GM12878 (cell line): ENCODE data around the gene DOK1. TPM values are rescaled to one million over a fixed set of nuclear protein-coding genes. Genes with fewer than 3 reads are reported as not detected.

Experiments
- ATAC-seq: fragments of 200-7000 bp; cut with Tn5 transposase; 3 replicates; pipeline ENCODE4 v1.9.1; 2020; ENCODE audit warnings: mild to moderate bottlenecking, moderate library complexity
- BruUV-seq: library from RNA; stranded (reverse); fragments of 400-500 nt; replicated peaks from 2 replicates; lab custom pipeline; 2021; lab: Mats Ljungman, UMichigan
- CTCF ChIA-PET: fragments of 300-600 bp; sonication (Branson Sonifier 250); formaldehyde crosslinking; extraction: SDS; loops from one replicate; lab custom pipeline; 2021; ENCODE audit warnings: inconsistent platforms; lab: Yijun Ruan, JAX
- POLR2A ChIA-PET: fragments of 350-600 bp; formaldehyde crosslinking; extraction: SDS; loops from one replicate; lab custom pipeline; 2021; ENCODE audit warnings: inconsistent platforms; lab: Charles Lee
- RAD21 ChIA-PET: fragments of 300-600 bp; sonication (Branson Sonifier 250); formaldehyde crosslinking; loops from one replicate; lab custom pipeline; 2023; ENCODE audit warnings: antibody characterized with exemption; ENCODE audit not compliant: unreplicated experiment; lab: Charles Lee
- SMC1A ChIA-PET: fragments of 300-600 bp; sonication (Branson Sonifier 250); formaldehyde crosslinking; loops from one replicate; lab custom pipeline; 2023; ENCODE audit not compliant: unreplicated experiment, uncharacterized antibody; lab: Charles Lee
- DNase-seq: peaks from one replicate; pipeline ENCODE4 v3.0.0-alpha.2; 2011; ENCODE audit warnings: low read depth, low spot score
- FAIRE-seq: peaks from 3 replicates; lab custom pipeline; 2011; peaks lifted over from hg19 to GRCh38; lab: Jason Lieb, UNC
- H2AFZ ChIP-seq: 2 replicates; pipeline ENCODE4 v1.6.0; 2011; ENCODE audit warnings: low read depth, low read length, control low read depth; ENCODE audit not compliant: control insufficient read depth
- H3K27ac ChIP-seq: 2 replicates; pipeline ENCODE4 v1.5.1; 2011; ENCODE audit warnings: control low read depth; ENCODE audit not compliant: control insufficient read depth, insufficient read depth
- H3K27me3 ChIP-seq, 2 experiments: replicated peaks in 1 of 2; 2 replicates each; pipeline versions ENCODE4 v1.6.0 to v1.6.1; 2011; ENCODE audit warnings: low read length in 1 of 2; ENCODE audit not compliant: control insufficient read depth in 2 of 2, insufficient read depth in 2 of 2
- H3K36me3 ChIP-seq, 2 experiments: 2 replicates each; pipeline ENCODE4 v1.5.1; 2011; ENCODE audit warnings: low read length in 1 of 2; ENCODE audit not compliant: control insufficient read depth in 2 of 2, insufficient read depth in 2 of 2
- H3K4me1 ChIP-seq: 2 replicates; pipeline ENCODE4 v1.6.1; 2011; ENCODE audit warnings: mild to moderate bottlenecking, low read length, moderate library complexity, mixed read lengths; ENCODE audit not compliant: control insufficient read depth, insufficient read depth
- H3K4me2 ChIP-seq: 2 replicates; pipeline ENCODE4 v1.6.0; 2011; ENCODE audit warnings: control low read depth; ENCODE audit not compliant: control insufficient read depth, insufficient read depth
- H3K4me3 ChIP-seq: fragments of 200-600 bp; sonication (generic); 2 replicates; pipeline ENCODE4 v1.5.1; 2016
- H3K79me2 ChIP-seq: 2 replicates; pipeline ENCODE4 v1.6.0; 2011; ENCODE audit warnings: low read length; ENCODE audit not compliant: control insufficient read depth, insufficient read depth
- H3K9ac ChIP-seq: 2 replicates; pipeline ENCODE4 v1.8.0; 2011; ENCODE audit warnings: low read length, control low read depth, mixed read lengths; ENCODE audit not compliant: control insufficient read depth, insufficient read depth
- H3K9me3 ChIP-seq: replicated peaks from 3 replicates; pipeline ENCODE4 v1.5.1; 2011; ENCODE audit warnings: mild to moderate bottlenecking, low read length; ENCODE audit not compliant: control insufficient read depth, insufficient read depth
- H4K20me1 ChIP-seq: 2 replicates; pipeline ENCODE4 v1.6.0; 2011; ENCODE audit not compliant: control insufficient read depth, insufficient read depth
- BCL11A ChIP-seq: IDR thresholded peaks from 2 replicates; pipeline ENCODE4 v1.6.1; 2011; ENCODE audit warnings: low read depth, low read length
- CBX5 ChIP-seq: sonication (generic); IDR thresholded peaks from 2 replicates; pipeline ENCODE4 v1.6.1; 2016; ENCODE audit warnings: low read depth, moderate library complexity, mild to moderate bottlenecking, inconsistent platforms
- CHD4 ChIP-seq: fragments of 200-600 bp; sonication (generic); IDR thresholded peaks from 2 replicates; pipeline ENCODE4 v1.6.1; 2016; ENCODE audit warnings: mild to moderate bottlenecking
- CREB1 ChIP-seq: IDR thresholded peaks from 2 replicates; pipeline ENCODE4 v1.6.1; 2012; ENCODE audit warnings: low read depth, mild to moderate bottlenecking, inconsistent platforms
- ESRRA ChIP-seq: IDR thresholded peaks from 2 replicates; pipeline ENCODE4 v1.6.1; 2012; ENCODE audit warnings: mild to moderate bottlenecking, low read length, improper control_type of control experiment
- GATAD2B ChIP-seq: fragments of 450-650 bp; conservative IDR thresholded peaks from 2 replicates; pipeline ENCODE4 v1.6.1; 2017; ENCODE audit warnings: low read depth, mild to moderate bottlenecking, moderate library complexity
- KDM1A ChIP-seq: fragments of 200-600 bp; sonication (generic); IDR thresholded peaks from 2 replicates; pipeline ENCODE4 v1.6.1; 2016; ENCODE audit warnings: borderline replicate concordance
- MEF2B ChIP-seq: fragments of 450-650 bp; IDR thresholded peaks from 2 replicates; pipeline ENCODE4 v1.6.1; 2018; ENCODE audit warnings: mild to moderate bottlenecking, moderate library complexity; ENCODE audit not compliant: partially characterized antibody, poor library complexity, severe bottlenecking
- MXI1 ChIP-seq: fragments of 150-350 bp; IDR thresholded peaks from 2 replicates; pipeline ENCODE4 v1.6.1; 2011; ENCODE audit warnings: low read depth, mild to moderate bottlenecking, inconsistent platforms, low read length, improper control_type of control experiment
- RAD51 ChIP-seq: fragments of 450-650 bp; IDR thresholded peaks from 2 replicates; pipeline ENCODE4 v1.6.1; 2016; ENCODE audit warnings: moderate library complexity, mild to moderate bottlenecking, inconsistent platforms
- ZBED1 ChIP-seq: IDR thresholded peaks from 2 replicates; pipeline ENCODE4 v1.6.1; 2016; ENCODE audit warnings: borderline replicate concordance
- ZBTB40 ChIP-seq: fragments of 450-650 bp; IDR thresholded peaks from 2 replicates; pipeline ENCODE4 v1.6.1; 2016; ENCODE audit warnings: mild to moderate bottlenecking, moderate library complexity, borderline replicate concordance
- WGBS: methylation state at CpG from one replicate; pipeline ENCODE4 v1.1.6; 2016; ENCODE audit warnings: low lambda C conversion rate; ENCODE audit not compliant: insufficient replicate concordance, insufficient coverage; ENCODE audit errors: missing lambda C conversion rate; 5-methylcytosine and 5-hydroxymethylcytosine counted together
- in situ Hi-C: fragments of 300-500 bp; cut with MboI; formaldehyde crosslinking; loops from 9 replicates; pipeline ENCODE4 v1.14.3; 2018; ENCODE audit warnings: mixed read lengths
- intact Hi-C: fragments of 100-400 bp; cut with micrococcal nuclease; formaldehyde crosslinking; loops from one replicate; pipeline ENCODE4 v1.14.2; 2022; ENCODE audit not compliant: unreplicated experiment
- polyA plus RNA-seq, 11 experiments: library from polyadenylated mRNA; depleted of rRNA in 4 of 11; unstranded in 6 of 11; stranded (reverse) in 5 of 11; fragments of >200 nt; fragmentation: Nextera tagmentation in 4 of 11; fragmentation: Illumina TruSeq in 1 of 11; extraction: Ambion mirVana in 4 of 11; extraction: Trizol in 1 of 11; gene quantifications; 1 replicate in 1 of 11; 2 replicates in 10 of 11; pipeline versions ENCODE4 v1.2.1 to v1.2.3, GENCODE V29; 2011 to 2016; ENCODE audit warnings: inconsistent platforms in 2 of 11, missing spikeins in 2 of 11, low read depth in 1 of 11
- total RNA-seq, 4 experiments: library from RNA; depleted of rRNA in 3 of 4; stranded (reverse); fragments of >200 nt in 3 of 4; fragmentation: Illumina TruSeq in 1 of 4; extraction: Trizol in 1 of 4; gene quantifications; 2 replicates each; pipeline versions ENCODE4 v1.2.1 to v1.2.3, GENCODE V29; 2013 to 2021
- TF ChIP-seq, protein P1 (sequence below): fragments of 450-650 bp; IDR thresholded peaks from 2 replicates; pipeline ENCODE4 v1.6.1; 2017; ENCODE audit warnings: mild to moderate bottlenecking, moderate library complexity
- TF ChIP-seq, protein P2 (sequence below): IDR thresholded peaks from 2 replicates; pipeline ENCODE4 v1.6.1; 2012; ENCODE audit warnings: low read length, inconsistent platforms

Gene DOK1
- total and polyA plus RNA-seq, 10 of the 15 experiments (the other 5 are each of a cell fraction or from before 2014, with no cell fraction given): 1.4 to 104 (median 59.7) TPM

DNA sequence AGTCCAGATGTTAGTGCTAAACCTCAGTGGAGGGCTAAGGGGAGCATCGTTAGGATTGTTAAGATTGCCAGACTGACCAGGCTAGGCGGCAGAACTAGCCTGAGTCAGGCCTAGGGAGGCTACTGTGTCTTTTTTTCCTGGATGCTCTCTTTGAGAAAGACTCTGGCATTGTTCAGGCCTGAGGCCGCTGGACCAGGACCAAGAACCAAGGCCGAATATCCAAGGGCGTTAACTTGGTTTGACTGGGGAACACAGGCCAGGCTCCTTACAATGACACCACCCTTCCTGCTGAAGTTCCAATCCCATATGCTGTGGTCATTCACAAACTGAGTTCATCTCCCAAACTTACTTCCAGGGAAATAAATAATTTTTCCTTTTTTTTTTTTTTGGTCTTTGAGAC is 14.2 kb upstream of the DOK1 start:
- Histone ChIP-seq H3K36me3 (no peaks in the 10 kb centered on the region; a peak in 3 of 4 replicates), H3K4me2 (no peak overlapping the region), H2AFZ (no peak overlapping the region), H3K27ac (no peak overlapping the region), H3K4me1 (peaks cover 15% of the 10 kb centered on the region), H4K20me1 (no peaks in the 10 kb centered on the region), H3K9me3 (no peaks in the 10 kb centered on the region), H3K9ac (no peak overlapping the region), H3K27me3 (no peaks in the 10 kb centered on the region), H3K79me2 (peaks cover under 1% of the 10 kb centered on the region; the same call in 1 of the 2 replicates), H3K4me3 (no peak overlapping the region)
- BruUV-seq: no TSS peak
- ATAC-seq (no peak), FAIRE-seq (no peak), DNase-seq (no peak)
- 98% methylated on average over 5 of the region's 5 CpGs for WGBS
- POLR2A ChIA-PET: interaction anchor here (0.6 to 2.5 kb wide), 4 partner anchors 10 to 27 kb away, joined by 3 to 19 read pairs (median 7); partner anchors contain the start of genes AUP1 and HTRA2
- SMC1A ChIA-PET: interaction anchor here (0.9 to 4.0 kb wide), 5 partner anchors 10 to 45 kb away, joined by 3 to 40 read pairs (median 13); partner anchors contain the start of genes AUP1 and HTRA2
- RAD21 ChIA-PET: interaction anchor here (1.9 to 3.8 kb wide), 2 partner anchors 27 to 45 kb away, joined by 7 to 30 read pairs; no protein-coding TSS in a partner anchor
- in situ Hi-C loops (no loop called here), intact Hi-C loops (no loop called here)
- TF ChIP-seq ZBED1 (no peak), CBX5 (no peak), ZBTB40 (no peak), MEF2B (no peak), GATAD2B (no peak), MXI1 (no peak), CREB1 (no peak), KDM1A (no peak), CHD4 (no peak), BCL11A (no peak), ESRRA (no peak), RAD51 (no peak)
- TF ChIP-seq, protein P1, sequence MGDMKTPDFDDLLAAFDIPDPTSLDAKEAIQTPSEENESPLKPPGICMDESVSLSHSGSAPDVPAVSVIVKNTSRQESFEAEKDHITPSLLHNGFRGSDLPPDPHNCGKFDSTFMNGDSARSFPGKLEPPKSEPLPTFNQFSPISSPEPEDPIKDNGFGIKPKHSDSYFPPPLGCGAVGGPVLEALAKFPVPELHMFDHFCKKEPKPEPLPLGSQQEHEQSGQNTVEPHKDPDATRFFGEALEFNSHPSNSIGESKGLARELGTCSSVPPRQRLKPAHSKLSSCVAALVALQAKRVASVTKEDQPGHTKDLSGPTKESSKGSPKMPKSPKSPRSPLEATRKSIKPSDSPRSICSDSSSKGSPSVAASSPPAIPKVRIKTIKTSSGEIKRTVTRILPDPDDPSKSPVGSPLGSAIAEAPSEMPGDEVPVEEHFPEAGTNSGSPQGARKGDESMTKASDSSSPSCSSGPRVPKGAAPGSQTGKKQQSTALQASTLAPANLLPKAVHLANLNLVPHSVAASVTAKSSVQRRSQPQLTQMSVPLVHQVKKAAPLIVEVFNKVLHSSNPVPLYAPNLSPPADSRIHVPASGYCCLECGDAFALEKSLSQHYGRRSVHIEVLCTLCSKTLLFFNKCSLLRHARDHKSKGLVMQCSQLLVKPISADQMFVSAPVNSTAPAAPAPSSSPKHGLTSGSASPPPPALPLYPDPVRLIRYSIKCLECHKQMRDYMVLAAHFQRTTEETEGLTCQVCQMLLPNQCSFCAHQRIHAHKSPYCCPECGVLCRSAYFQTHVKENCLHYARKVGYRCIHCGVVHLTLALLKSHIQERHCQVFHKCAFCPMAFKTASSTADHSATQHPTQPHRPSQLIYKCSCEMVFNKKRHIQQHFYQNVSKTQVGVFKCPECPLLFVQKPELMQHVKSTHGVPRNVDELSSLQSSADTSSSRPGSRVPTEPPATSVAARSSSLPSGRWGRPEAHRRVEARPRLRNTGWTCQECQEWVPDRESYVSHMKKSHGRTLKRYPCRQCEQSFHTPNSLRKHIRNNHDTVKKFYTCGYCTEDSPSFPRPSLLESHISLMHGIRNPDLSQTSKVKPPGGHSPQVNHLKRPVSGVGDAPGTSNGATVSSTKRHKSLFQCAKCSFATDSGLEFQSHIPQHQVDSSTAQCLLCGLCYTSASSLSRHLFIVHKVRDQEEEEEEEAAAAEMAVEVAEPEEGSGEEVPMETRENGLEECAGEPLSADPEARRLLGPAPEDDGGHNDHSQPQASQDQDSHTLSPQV: no peak
- TF ChIP-seq, protein P2, sequence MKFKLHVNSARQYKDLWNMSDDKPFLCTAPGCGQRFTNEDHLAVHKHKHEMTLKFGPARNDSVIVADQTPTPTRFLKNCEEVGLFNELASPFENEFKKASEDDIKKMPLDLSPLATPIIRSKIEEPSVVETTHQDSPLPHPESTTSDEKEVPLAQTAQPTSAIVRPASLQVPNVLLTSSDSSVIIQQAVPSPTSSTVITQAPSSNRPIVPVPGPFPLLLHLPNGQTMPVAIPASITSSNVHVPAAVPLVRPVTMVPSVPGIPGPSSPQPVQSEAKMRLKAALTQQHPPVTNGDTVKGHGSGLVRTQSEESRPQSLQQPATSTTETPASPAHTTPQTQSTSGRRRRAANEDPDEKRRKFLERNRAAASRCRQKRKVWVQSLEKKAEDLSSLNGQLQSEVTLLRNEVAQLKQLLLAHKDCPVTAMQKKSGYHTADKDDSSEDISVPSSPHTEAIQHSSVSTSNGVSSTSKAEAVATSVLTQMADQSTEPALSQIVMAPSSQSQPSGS: no peak
- CTCF ChIA-PET: interaction anchor here (1.3 to 14.3 kb wide), 5 partner anchors 10 to 49 kb away, joined by 3 to 96 read pairs (median 9); partner anchors contain the start of genes AUP1, DQX1 and HTRA2
